HepG2 (cell line): Measurements from ENCODE around the gene C4B. TPM values are rescaled to one million over a fixed set of nuclear protein-coding genes. Genes with fewer than 3 reads are reported as not detected.

Experiments
- ARID2 ChIP-seq: sonication (generic); formaldehyde crosslinking; IDR thresholded peaks from 2 replicates; pipeline ENCODE4 v1.8.1; 2022; ENCODE audit warnings: mild to moderate bottlenecking, missing genetic modification reagents, borderline replicate concordance
- CBX2 ChIP-seq, 2 experiments: fragments of 200-600 bp in 1 of 2; sonication (generic); formaldehyde crosslinking in 1 of 2; IDR thresholded peaks; 2 replicates each; pipeline versions ENCODE4 v1.7.0 to v1.8.1; 2018 to 2022; ENCODE audit warnings: low read depth in 2 of 2, low read length in 1 of 2, mild to moderate bottlenecking in 1 of 2, missing genetic modification reagents in 1 of 2
- ELK4 ChIP-seq: sonication (generic); formaldehyde crosslinking; IDR thresholded peaks from 2 replicates; pipeline ENCODE4 v1.9.0; 2021; ENCODE audit warnings: missing genetic modification reagents, borderline replicate concordance
- GATAD1 ChIP-seq: IDR thresholded peaks from 2 replicates; pipeline ENCODE4 v1.6.1; 2016; ENCODE audit warnings: missing genetic modification reagents, missing compliant biosample characterization
- HMG20A ChIP-seq: IDR thresholded peaks from 2 replicates; pipeline ENCODE4 v1.6.1; 2016; ENCODE audit warnings: borderline replicate concordance
- HNRNPLL ChIP-seq: fragments of 200-400 bp; formaldehyde crosslinking; IDR thresholded peaks from 2 replicates; pipeline ENCODE4 v1.6.1; 2017; ENCODE audit warnings: mild to moderate bottlenecking, low read depth, low read length; ENCODE audit not compliant: poor library complexity, severe bottlenecking
- IKZF1 ChIP-seq: fragments of 450-650 bp; IDR thresholded peaks from 2 replicates; pipeline ENCODE4 v1.7.1; 2016
- MAF1 ChIP-seq: sonication (generic); formaldehyde crosslinking; IDR thresholded peaks from 2 replicates; pipeline ENCODE4 v1.5.0; 2020; ENCODE audit warnings: missing genetic modification reagents, borderline replicate concordance
- MEF2D ChIP-seq: sonication (generic); formaldehyde crosslinking; IDR thresholded peaks from 2 replicates; pipeline ENCODE4 v1.5.1; 2020; ENCODE audit warnings: mild to moderate bottlenecking, missing genetic modification reagents
- MZF1 ChIP-seq: sonication (generic); formaldehyde crosslinking; IDR thresholded peaks from 2 replicates; pipeline ENCODE4 v1.8.1; 2023; ENCODE audit warnings: mild to moderate bottlenecking, missing genetic modification reagents, borderline replicate concordance
- NCOA5 ChIP-seq: sonication (generic); formaldehyde crosslinking; IDR thresholded peaks from 2 replicates; pipeline ENCODE4 v1.4.0; 2020; ENCODE audit warnings: missing genetic modification reagents
- SMYD3 ChIP-seq: sonication (generic); formaldehyde crosslinking; IDR thresholded peaks from 2 replicates; pipeline ENCODE4 v1.8.1; 2023; ENCODE audit warnings: mild to moderate bottlenecking, missing genetic modification reagents
- TBL1XR1 ChIP-seq: fragments of 150-350 bp; IDR thresholded peaks from 2 replicates; pipeline ENCODE4 v1.6.1; 2014; ENCODE audit warnings: borderline replicate concordance, low read length; ENCODE audit not compliant: partially characterized antibody
- THYN1 ChIP-seq: sonication (generic); formaldehyde crosslinking; IDR thresholded peaks from 2 replicates; pipeline ENCODE4 v1.8.1; 2023; ENCODE audit warnings: low read depth, mild to moderate bottlenecking, moderate library complexity, missing genetic modification reagents, borderline replicate concordance
- ZBTB46 ChIP-seq: sonication (generic); formaldehyde crosslinking; IDR thresholded peaks from 2 replicates; pipeline ENCODE4 v1.4.0; 2020; ENCODE audit warnings: mild to moderate bottlenecking, missing genetic modification reagents, borderline replicate concordance
- ZEB1 ChIP-seq: IDR thresholded peaks from 2 replicates; pipeline ENCODE4 v1.6.1; 2012; ENCODE audit warnings: mild to moderate bottlenecking, low read depth, inconsistent platforms; ENCODE audit not compliant: insufficient replicate concordance
- ZNF414 ChIP-seq: sonication (generic); formaldehyde crosslinking; IDR thresholded peaks from 2 replicates; pipeline ENCODE4 v1.5.0; 2020; ENCODE audit warnings: missing genetic modification reagents
- ZNF513 ChIP-seq: sonication (generic); formaldehyde crosslinking; conservative IDR thresholded peaks from 2 replicates; pipeline ENCODE4 v1.5.0; 2020; ENCODE audit warnings: missing genetic modification reagents
- ZNF577 ChIP-seq: sonication (generic); formaldehyde crosslinking; IDR thresholded peaks from 2 replicates; pipeline ENCODE4 v1.4.0; 2020; ENCODE audit warnings: mild to moderate bottlenecking, low read depth, missing genetic modification reagents, borderline replicate concordance
- polyA plus RNA-seq, 8 experiments: library from polyadenylated mRNA; depleted of rRNA in 3 of 8; stranded (reverse) in 7 of 8; unstranded in 1 of 8; fragments of >200 nt; fragmentation: Illumina TruSeq in 4 of 8; extraction: Trizol in 4 of 8; gene quantifications; 2 replicates each; pipeline versions ENCODE4 v1.2.1 to v1.2.3, GENCODE V29; 2011 to 2016; ENCODE audit warnings: low read depth in 4 of 8, missing spikeins in 1 of 8, mixed read lengths in 1 of 8; ENCODE audit not compliant: insufficient read depth in 1 of 8
- total RNA-seq, 5 experiments: library from RNA; depleted of rRNA; stranded (reverse); fragments of >200 nt; fragmentation: Illumina TruSeq; extraction: Trizol; gene quantifications; 2 replicates each; pipeline ENCODE4 v1.2.3, GENCODE V29; 2016; ENCODE audit warnings: low read depth in 1 of 5
- TF ChIP-seq, protein P1 (sequence below): sonication (generic); formaldehyde crosslinking; IDR thresholded peaks from 2 replicates; pipeline ENCODE4 v1.4.0; 2020; ENCODE audit warnings: missing genetic modification reagents, borderline replicate concordance

The C4B gene
- total and polyA plus RNA-seq, 2 of the 13 experiments (the other 11 are each of a cell fraction or from before 2014, with no cell fraction given): 167 to 538 TPM

DNA sequence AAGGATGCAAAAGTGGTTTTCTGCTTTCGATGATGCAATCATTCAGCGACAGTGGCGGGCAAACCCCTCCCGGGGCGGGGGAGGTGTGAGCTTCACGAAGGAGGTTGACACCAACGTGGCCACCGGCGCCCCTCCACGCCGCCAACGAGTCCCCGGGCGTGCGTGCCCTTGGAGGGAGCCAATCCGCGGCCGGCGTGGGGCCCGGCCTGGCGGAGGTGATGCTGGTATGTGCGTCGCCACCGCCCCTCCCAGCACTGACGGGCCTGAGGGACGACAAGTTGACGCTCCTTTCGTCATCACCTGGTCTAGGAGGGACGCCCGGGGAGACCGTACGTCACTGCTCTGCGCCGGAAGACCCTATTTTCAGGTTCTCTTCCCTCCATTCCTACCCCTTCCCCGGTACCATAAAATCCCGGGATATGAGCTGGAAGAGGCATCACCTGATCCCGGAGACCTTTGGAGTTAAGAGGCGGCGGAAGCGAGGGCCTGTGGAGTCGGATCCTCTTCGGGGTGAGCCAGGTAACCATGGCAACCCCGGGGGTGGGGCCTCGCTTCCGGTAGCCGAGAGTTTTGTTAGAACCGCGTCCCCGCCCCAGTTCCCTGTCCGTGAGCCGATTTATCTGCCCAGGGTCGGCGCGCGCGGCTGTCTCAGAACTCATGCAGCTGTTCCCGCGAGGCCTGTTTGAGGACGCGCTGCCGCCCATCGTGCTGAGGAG lies 42.4 kb upstream of the C4B start, which contains the start of gene DXO (continued):
- TF ChIP-seq MAF1 (peak; percentile 94; the same call in 1 of the 2 replicates), HNRNPLL (peak; percentile 66), ARID2 (CRISPR knock-in tag) (0 out of 2 replicates have a peak, but pooled peaks have one; percentile 31), NCOA5 (CRISPR knock-in tag) (no peak), CBX2 (IDR thresholded peaks at IDR 0.05; ENCODE audit: low read depth, low read length) (no peak), CBX2 (CRISPR knock-in tag; IDR thresholded peaks at IDR 0.05; ENCODE audit: low read depth) (no peak; the same call in 1 of the 2 replicates), ZNF513 (CRISPR knock-in tag) (0 out of 2 replicates have a peak, but pooled peaks have one; percentile 39), THYN1 (CRISPR knock-in tag) (no peak), SMYD3 (CRISPR knock-in tag) (peak; percentile 46; the same call in 1 of the 2 replicates), TBL1XR1 (no peak), ZNF577 (0 out of 2 replicates have a peak, but pooled peaks have one; percentile 90), IKZF1 (no peak), ELK4 (CRISPR knock-in tag) (0 out of 2 replicates have a peak, but pooled peaks have one; percentile 43), ZNF414 (peak; percentile 63), ZBTB46 (0 out of 2 replicates have a peak, but pooled peaks have one; percentile 61), HMG20A (CRISPR knock-in tag) (peak; percentile 17; the same call in 1 of the 2 replicates), MZF1 (no peak), GATAD1 (peak; percentile 98), ZEB1 (no peak), MEF2D (CRISPR knock-in tag) (peak; percentile 89)
- TF ChIP-seq, protein P1, sequence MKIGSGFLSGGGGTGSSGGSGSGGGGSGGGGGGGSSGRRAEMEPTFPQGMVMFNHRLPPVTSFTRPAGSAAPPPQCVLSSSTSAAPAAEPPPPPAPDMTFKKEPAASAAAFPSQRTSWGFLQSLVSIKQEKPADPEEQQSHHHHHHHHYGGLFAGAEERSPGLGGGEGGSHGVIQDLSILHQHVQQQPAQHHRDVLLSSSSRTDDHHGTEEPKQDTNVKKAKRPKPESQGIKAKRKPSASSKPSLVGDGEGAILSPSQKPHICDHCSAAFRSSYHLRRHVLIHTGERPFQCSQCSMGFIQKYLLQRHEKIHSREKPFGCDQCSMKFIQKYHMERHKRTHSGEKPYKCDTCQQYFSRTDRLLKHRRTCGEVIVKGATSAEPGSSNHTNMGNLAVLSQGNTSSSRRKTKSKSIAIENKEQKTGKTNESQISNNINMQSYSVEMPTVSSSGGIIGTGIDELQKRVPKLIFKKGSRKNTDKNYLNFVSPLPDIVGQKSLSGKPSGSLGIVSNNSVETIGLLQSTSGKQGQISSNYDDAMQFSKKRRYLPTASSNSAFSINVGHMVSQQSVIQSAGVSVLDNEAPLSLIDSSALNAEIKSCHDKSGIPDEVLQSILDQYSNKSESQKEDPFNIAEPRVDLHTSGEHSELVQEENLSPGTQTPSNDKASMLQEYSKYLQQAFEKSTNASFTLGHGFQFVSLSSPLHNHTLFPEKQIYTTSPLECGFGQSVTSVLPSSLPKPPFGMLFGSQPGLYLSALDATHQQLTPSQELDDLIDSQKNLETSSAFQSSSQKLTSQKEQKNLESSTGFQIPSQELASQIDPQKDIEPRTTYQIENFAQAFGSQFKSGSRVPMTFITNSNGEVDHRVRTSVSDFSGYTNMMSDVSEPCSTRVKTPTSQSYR (CRISPR knock-in tag): peak; percentile 90
